HepG2 (cell line): ENCODE measurements around the gene ENDOG. TPM values are rescaled to one million over a fixed set of nuclear protein-coding genes. Genes with fewer than 3 reads are reported as not detected.

ENCODE experiments used
- CSRNP1 ChIP-seq: sonication (generic); formaldehyde crosslinking; IDR thresholded peaks from 2 replicates; pipeline ENCODE4 v1.8.1; 2023; ENCODE audit warnings: mild to moderate bottlenecking, missing genetic modification reagents
- DNMT3B ChIP-seq: conservative IDR thresholded peaks from 2 replicates; pipeline ENCODE4 v1.6.1; 2016; ENCODE audit warnings: missing biosample characterization, control low read depth
- FOXA3 ChIP-seq: IDR thresholded peaks from 2 replicates; pipeline ENCODE4 v1.6.1; 2016; ENCODE audit warnings: missing genetic modification reagents, missing compliant biosample characterization
- KLF13 ChIP-seq: sonication (generic); formaldehyde crosslinking; IDR thresholded peaks from 2 replicates; pipeline ENCODE4 v1.4.0; 2020; ENCODE audit warnings: mild to moderate bottlenecking, missing genetic modification reagents
- MAF1 ChIP-seq: sonication (generic); formaldehyde crosslinking; IDR thresholded peaks from 2 replicates; pipeline ENCODE4 v1.5.0; 2020; ENCODE audit warnings: missing genetic modification reagents, borderline replicate concordance
- MNT ChIP-seq: fragments of 450-650 bp; IDR thresholded peaks from 2 replicates; pipeline ENCODE4 v1.6.1; 2016
- RBAK ChIP-seq: sonication (generic); formaldehyde crosslinking; IDR thresholded peaks from 2 replicates; pipeline ENCODE4 v1.5.1; 2020; ENCODE audit warnings: mild to moderate bottlenecking, missing genetic modification reagents
- RCOR2 ChIP-seq: IDR thresholded peaks from 2 replicates; pipeline ENCODE4 v1.6.1; 2016; ENCODE audit warnings: missing biosample characterization, missing genetic modification reagents
- SIX4 ChIP-seq: sonication (generic); formaldehyde crosslinking; IDR thresholded peaks from 2 replicates; pipeline ENCODE4 v1.4.0; 2020; ENCODE audit warnings: missing genetic modification reagents
- SMAD1 ChIP-seq: sonication (generic); formaldehyde crosslinking; IDR thresholded peaks from 2 replicates; pipeline ENCODE4 v1.4.0; 2020; ENCODE audit warnings: missing genetic modification reagents, low read depth, mild to moderate bottlenecking, borderline replicate concordance
- ZKSCAN1 ChIP-seq: fragments of 150-350 bp; IDR thresholded peaks from 2 replicates; pipeline ENCODE4 v1.6.1; 2014; ENCODE audit warnings: low read length
- ZNF101 ChIP-seq: sonication (generic); formaldehyde crosslinking; IDR thresholded peaks from 2 replicates; pipeline ENCODE4 v1.4.0; 2020; ENCODE audit warnings: mild to moderate bottlenecking, low read depth, missing genetic modification reagents, borderline replicate concordance
- ZNF207 ChIP-seq: fragments of 450-650 bp; IDR thresholded peaks from 2 replicates; pipeline ENCODE4 v1.6.1; 2016; ENCODE audit warnings: antibody characterized with exemption, borderline replicate concordance
- ZNF451 ChIP-seq: sonication (generic); formaldehyde crosslinking; IDR thresholded peaks from 2 replicates; pipeline ENCODE4 v1.5.0; 2020; ENCODE audit warnings: mild to moderate bottlenecking, missing genetic modification reagents
- ZNF549 ChIP-seq: sonication (generic); formaldehyde crosslinking; IDR thresholded peaks from 2 replicates; pipeline ENCODE4 v1.5.0; 2020; ENCODE audit warnings: missing genetic modification reagents
- ZNF687 ChIP-seq: sonication (generic); formaldehyde crosslinking; IDR thresholded peaks from 2 replicates; pipeline ENCODE4 v1.5.1; 2020; ENCODE audit warnings: mild to moderate bottlenecking, missing genetic modification reagents, moderate library complexity
- ZNF7 ChIP-seq: IDR thresholded peaks from 2 replicates; pipeline ENCODE4 v1.6.1; 2016; ENCODE audit warnings: missing biosample characterization, missing genetic modification reagents
- ZSCAN12 ChIP-seq: sonication (generic); formaldehyde crosslinking; IDR thresholded peaks from 2 replicates; pipeline ENCODE4 v1.9.0; 2021; ENCODE audit warnings: mild to moderate bottlenecking, missing genetic modification reagents
- ZSCAN5A ChIP-seq: sonication (generic); formaldehyde crosslinking; IDR thresholded peaks from 2 replicates; pipeline ENCODE4 v1.8.0; 2022; ENCODE audit warnings: mild to moderate bottlenecking, missing genetic modification reagents, borderline replicate concordance
- polyA plus RNA-seq, 8 experiments: library from polyadenylated mRNA; depleted of rRNA in 3 of 8; stranded (reverse) in 7 of 8; unstranded in 1 of 8; fragments of >200 nt; fragmentation: Illumina TruSeq in 4 of 8; extraction: Trizol in 4 of 8; gene quantifications; 2 replicates each; pipeline versions ENCODE4 v1.2.1 to v1.2.3, GENCODE V29; 2011 to 2016; ENCODE audit warnings: low read depth in 4 of 8, missing spikeins in 1 of 8, mixed read lengths in 1 of 8; ENCODE audit not compliant: insufficient read depth in 1 of 8
- total RNA-seq, 5 experiments: library from RNA; depleted of rRNA; stranded (reverse); fragments of >200 nt; fragmentation: Illumina TruSeq; extraction: Trizol; gene quantifications; 2 replicates each; pipeline ENCODE4 v1.2.3, GENCODE V29; 2016; ENCODE audit warnings: low read depth in 1 of 5

ENDOG gene
- total and polyA plus RNA-seq, 2 of the 13 experiments (the other 11 are each of a cell fraction or from before 2014, with no cell fraction given): 26.3 to 28.8 TPM

- TF ChIP-seq ZNF687 (CRISPR knock-in tag) (peak; percentile 99), FOXA3 (CRISPR knock-in tag) (peak; percentile 83), KLF13 (CRISPR knock-in tag) (0 out of 2 replicates have a peak, but pooled peaks have one; percentile 55), SMAD1 (CRISPR knock-in tag) (peak; percentile 82; the same call in 1 of the 2 replicates), DNMT3B (CRISPR knock-in tag) (0 out of 2 replicates have a peak, but pooled peaks have one; percentile 65), ZNF451 (peak; percentile 98), MNT (peak; percentile 72), RCOR2 (CRISPR knock-in tag) (0 out of 2 replicates have a peak, but pooled peaks have one; percentile 38), RBAK (CRISPR knock-in tag) (no peak), SIX4 (peak; percentile 45; the same call in 1 of the 2 replicates), ZNF7 (peak; percentile 41; the same call in 1 of the 2 replicates), ZSCAN12 (CRISPR knock-in tag) (peak; percentile 80; the same call in 1 of the 2 replicates), MAF1 (0 out of 2 replicates have a peak, but pooled peaks have one; percentile 57), ZKSCAN1 (no peak), CSRNP1 (CRISPR knock-in tag) (peak; percentile 90; the same call in 1 of the 2 replicates), ZNF101 (peak; percentile 61; the same call in 1 of the 2 replicates), ZNF207 (no peak), ZNF549 (CRISPR knock-in tag) (peak; percentile 58; the same call in 1 of the 2 replicates), ZSCAN5A (CRISPR knock-in tag) (peak; percentile 93; the same call in 1 of the 2 replicates)
These were observed 31.4 kb upstream of the ENDOG start, which contains the start of gene TBC1D13 (continued) for GRCh38 chr9:128786681-128787601.
